Left ventricle myocardium inferior (tissue), 1 donor: ENCODE measurements around the gene ADM2. TPM values are rescaled to one million over a fixed set of nuclear protein-coding genes. Genes with fewer than 3 reads are reported as not detected.

Source experiments
- DNase-seq: peaks from one replicate; pipeline ENCODE4 v3.0.0-alpha.2; 2020
- H3K27ac ChIP-seq: fragments of 200-600 bp; replicated peaks from 2 replicates; pipeline ENCODE4 v1.8.0; 2021
- H3K27me3 ChIP-seq: fragments of 200-600 bp; 2 replicates; pipeline ENCODE4 v1.8.0; 2021; ENCODE audit warnings: low read depth
- H3K36me3 ChIP-seq: fragments of 200-600 bp; 2 replicates; pipeline ENCODE4 v1.8.0; 2021
- H3K4me1 ChIP-seq: fragments of 200-600 bp; 2 replicates; pipeline ENCODE4 v1.8.0; 2021
- H3K4me3 ChIP-seq: fragments of 200-600 bp; 2 replicates; pipeline ENCODE4 v1.8.0; 2021; ENCODE audit warnings: mild to moderate bottlenecking, moderate library complexity
- H3K9me3 ChIP-seq: fragments of 200-600 bp; replicated peaks from 2 replicates; pipeline ENCODE4 v1.8.0; 2021
- intact Hi-C: fragments of 100-400 bp; cut with micrococcal nuclease; formaldehyde crosslinking; loops from one replicate; pipeline ENCODE4 v1.11.0; 2022
- total RNA-seq: library from RNA; stranded (reverse); fragmentation: NEBNext Ultra II Directional; extraction: Animal tissue kit (Norgen Biotek cat#: 25700); gene quantifications from one replicate; pipeline ENCODE4 v1.2.1, GENCODE V29; 2021
- TF ChIP-seq, protein P1 (sequence below): fragments of 200-600 bp; IDR thresholded peaks from 2 replicates; pipeline ENCODE4 v1.8.0; 2021; ENCODE audit warnings: antibody characterized with exemption, mild to moderate bottlenecking, borderline replicate concordance
- donor health status: DM: no; HTN: yes; CAD: no; lungs with severe emphysema.

The ADM2 gene
- total RNA-seq, 1 donor from 2014 or later = not detected

DNA sequence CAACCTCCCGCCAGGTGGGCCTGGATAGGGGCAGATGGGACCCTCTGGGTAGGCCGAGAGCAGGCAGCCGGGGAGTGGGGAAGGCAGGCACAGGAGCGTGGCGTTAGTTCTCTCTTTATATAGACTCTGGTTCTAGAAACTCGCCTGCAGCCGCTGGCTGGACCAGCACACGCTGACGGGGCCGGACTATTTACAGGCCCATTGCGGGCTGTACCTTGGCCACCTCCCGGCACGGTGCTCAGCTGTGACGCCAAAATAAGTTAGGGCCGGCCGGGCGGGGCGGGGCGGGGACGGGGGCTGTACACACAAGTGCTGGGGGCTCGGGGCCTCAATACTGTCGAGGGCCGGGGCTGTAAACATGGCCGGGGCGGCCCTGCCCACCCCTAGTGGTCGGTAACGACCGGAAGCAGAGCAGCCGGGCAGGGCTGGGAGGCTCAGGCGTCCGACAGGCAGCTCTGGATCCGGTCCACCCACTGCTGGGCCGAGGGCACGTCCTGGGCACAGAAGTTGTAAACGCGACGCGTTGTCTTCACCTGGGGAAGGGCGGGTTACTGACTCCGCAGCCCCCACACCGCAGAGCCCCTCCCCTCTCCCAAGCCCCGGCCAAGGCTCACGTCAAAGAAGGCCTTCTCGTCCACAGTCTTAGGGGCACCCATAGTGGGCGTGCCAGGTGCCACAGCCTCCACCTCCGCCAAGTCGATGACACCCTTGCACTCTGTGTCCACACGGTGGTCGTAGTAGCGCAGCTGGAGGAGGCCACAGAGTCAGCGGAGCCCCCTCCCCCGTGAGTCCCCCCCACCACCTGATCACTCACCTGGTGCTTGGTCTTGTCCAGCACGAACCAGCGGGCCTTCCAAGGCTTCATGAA, 34.4 kb upstream of the ADM2 start:
- peaks cover 71% of the 10 kb centered on the region for H3K36me3 ChIP-seq
- DNase-seq = no peak
- H3K4me1 ChIP-seq = peaks cover 5% of the 10 kb centered on the region
- intact Hi-C loops = no loop called here
- no peaks in the 10 kb centered on the region for H3K9me3 ChIP-seq
- no peak overlapping the region for H3K27ac ChIP-seq
- no peaks in the 10 kb centered on the region for H3K27me3 ChIP-seq
- H3K4me3 ChIP-seq = no peak overlapping the region
- TF ChIP-seq, protein P1, sequence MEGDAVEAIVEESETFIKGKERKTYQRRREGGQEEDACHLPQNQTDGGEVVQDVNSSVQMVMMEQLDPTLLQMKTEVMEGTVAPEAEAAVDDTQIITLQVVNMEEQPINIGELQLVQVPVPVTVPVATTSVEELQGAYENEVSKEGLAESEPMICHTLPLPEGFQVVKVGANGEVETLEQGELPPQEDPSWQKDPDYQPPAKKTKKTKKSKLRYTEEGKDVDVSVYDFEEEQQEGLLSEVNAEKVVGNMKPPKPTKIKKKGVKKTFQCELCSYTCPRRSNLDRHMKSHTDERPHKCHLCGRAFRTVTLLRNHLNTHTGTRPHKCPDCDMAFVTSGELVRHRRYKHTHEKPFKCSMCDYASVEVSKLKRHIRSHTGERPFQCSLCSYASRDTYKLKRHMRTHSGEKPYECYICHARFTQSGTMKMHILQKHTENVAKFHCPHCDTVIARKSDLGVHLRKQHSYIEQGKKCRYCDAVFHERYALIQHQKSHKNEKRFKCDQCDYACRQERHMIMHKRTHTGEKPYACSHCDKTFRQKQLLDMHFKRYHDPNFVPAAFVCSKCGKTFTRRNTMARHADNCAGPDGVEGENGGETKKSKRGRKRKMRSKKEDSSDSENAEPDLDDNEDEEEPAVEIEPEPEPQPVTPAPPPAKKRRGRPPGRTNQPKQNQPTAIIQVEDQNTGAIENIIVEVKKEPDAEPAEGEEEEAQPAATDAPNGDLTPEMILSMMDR = no peak

DNA sequence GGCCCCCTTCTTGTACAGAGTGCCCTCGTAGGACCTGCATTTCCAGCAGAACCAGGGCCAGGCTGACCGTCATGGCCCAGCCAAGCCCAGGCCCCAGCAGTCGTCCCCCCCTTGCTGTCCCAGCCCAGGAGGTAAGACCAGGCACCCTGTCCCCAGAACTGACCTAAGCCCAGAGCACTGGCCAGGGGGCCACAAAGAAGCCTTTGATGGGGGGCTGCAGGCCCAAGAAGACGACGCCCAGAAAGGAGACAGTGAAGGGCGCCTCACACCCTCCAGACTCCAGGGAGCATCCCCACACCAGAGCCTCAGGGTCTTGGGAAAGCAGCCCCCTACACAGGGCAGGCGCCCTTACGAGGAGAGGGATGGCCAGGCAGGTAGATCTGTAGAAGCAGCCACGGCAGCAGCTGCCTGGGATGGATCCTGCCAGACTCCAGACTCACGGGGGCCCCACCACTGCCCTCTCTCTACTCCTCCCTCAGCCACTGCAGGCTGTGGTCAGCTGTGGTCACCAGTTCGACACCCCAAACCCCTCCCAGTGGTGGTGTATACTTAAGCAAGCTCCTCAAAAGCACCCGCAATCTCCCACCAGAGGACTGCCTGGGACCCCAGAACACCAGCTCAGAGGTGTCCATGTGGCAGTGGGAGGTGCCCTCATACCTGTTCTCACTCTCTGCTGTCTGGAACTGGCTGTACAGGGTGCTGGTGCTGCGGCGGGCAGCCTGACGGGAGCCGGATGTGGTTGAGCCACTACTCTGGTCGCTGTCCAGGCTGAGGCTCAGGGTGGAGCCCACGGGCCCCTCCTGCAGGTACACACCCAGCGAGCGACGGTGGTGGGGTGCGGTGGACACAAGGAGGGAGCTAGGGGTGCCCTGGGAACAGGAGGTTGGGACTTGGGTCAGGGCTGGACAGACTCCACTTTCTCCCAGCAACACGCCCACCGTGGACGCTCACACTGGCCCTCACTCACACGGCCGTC, 33.5 kb upstream of the ADM2 start:
- TF ChIP-seq, protein P1 = no peak
- Histone ChIP-seq H3K4me3 (no peak overlapping the region), H3K27me3 (no peaks in the 10 kb centered on the region), H3K9me3 (no peaks in the 10 kb centered on the region), H3K4me1 (peaks cover 5% of the 10 kb centered on the region), H3K36me3 (peaks cover 66% of the 10 kb centered on the region), H3K27ac (no peak overlapping the region)
- intact Hi-C loops = no loop called here
- DNase-seq = no peak

DNA sequence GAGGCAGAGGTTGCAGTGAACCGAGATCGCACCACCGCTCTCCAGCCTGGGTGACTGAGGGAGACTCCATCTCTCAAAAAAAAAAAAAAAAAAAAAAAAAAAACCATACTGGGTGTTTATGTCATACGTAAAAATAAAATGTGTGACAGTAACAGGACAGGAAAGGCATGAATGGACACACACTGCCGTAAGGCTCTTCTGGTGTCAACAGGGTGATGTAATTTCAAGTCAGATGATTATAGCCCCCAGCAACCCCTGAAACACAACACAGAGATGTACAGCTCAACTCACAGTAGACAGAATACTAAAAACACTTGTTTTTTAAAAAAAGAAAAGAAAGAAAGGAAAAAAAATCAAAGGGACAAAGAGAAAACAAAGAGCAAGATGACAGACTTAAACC, 28.7 kb upstream of the ADM2 start:
- Histone ChIP-seq H3K9me3 (no peaks in the 10 kb centered on the region), H3K4me1 (no peaks in the 10 kb centered on the region), H3K27ac (no peak overlapping the region), H3K27me3 (no peaks in the 10 kb centered on the region), H3K36me3 (peaks cover 72% of the 10 kb centered on the region), H3K4me3 (no peak overlapping the region)
- intact Hi-C loops = no loop called here
- TF ChIP-seq, protein P1 = no peak
- no peak for DNase-seq

DNA sequence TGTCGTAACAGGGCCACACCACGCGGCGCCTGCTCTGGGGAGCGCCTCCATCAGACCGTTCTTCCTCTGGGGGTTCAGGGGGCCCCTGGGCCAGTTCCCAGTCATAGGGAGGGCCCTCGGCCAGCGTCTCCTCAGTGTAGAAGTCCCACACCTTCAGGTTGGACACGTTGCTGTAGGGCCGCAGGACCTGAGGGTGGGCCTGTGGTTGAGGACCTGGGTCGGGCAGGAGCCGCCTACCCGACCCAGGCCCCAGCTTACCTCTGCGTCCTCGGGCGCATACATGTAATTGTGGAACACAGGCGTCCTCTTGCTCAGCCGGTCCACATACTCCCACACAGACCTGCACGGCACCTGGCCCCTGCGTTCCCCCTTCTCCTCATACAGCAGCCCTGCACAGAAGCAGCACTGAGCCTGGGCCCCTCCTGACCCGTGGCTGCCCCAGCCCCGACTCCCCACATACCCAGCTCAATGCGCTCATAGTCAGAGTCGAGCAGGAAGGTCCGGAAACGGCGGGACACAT, 26.7 kb upstream of the ADM2 start:
- TF ChIP-seq, protein P1 = no peak
- Histone ChIP-seq H3K36me3 (peaks cover 78% of the 10 kb centered on the region), H3K4me1 (no peaks in the 10 kb centered on the region), H3K9me3 (no peaks in the 10 kb centered on the region), H3K4me3 (no peak overlapping the region), H3K27me3 (no peaks in the 10 kb centered on the region), H3K27ac (no peak overlapping the region)
- intact Hi-C loops = no loop called here
- no peak for DNase-seq

DNA sequence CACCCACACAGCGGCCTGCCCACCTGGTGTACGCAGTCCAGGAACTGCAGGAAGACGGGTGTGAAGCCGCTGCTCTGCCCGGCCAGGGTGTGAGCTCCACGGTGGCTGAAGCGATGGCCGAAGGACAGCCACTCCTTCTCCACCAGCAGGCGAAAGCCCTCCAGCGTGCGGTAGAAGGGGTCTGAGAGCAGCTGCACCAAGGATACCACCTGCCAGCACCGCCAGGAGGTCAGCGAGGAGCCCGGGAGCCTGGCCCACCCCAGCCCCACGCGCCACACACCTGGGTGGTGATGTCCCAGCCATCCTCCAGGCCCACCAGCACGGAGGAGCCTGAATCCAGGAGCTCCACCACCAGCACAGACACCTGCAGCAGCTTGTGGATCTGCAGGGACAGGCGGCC, 26.1 kb upstream of the ADM2 start:
- intact Hi-C loops = no loop called here
- no peak overlapping the region for H3K4me3 ChIP-seq
- TF ChIP-seq, protein P1 = no peak
- H3K36me3 ChIP-seq = peaks cover 78% of the 10 kb centered on the region
- DNase-seq = no peak
- H3K4me1 ChIP-seq = no peaks in the 10 kb centered on the region
- H3K9me3 ChIP-seq = no peaks in the 10 kb centered on the region
- no peak overlapping the region for H3K27ac ChIP-seq
- H3K27me3 ChIP-seq = no peaks in the 10 kb centered on the region
